AG04449 (cell line): ENCODE data around the gene IL18.
"Not testable (repeated sequence)": the region's sequence is repeated elsewhere in the genome, so short reads cannot be mapped to it uniquely, and the experiment has no call there.

Experiments
- CTCF ChIA-PET: fragments of 350-600 bp; formaldehyde crosslinking; extraction: SDS; loops from one replicate; lab custom pipeline; 2021; ENCODE audit warnings: antibody characterized with exemption; lab: Yijun Ruan, JAX
- POLR2A ChIA-PET: fragments of 400-600, 350-600 bp; formaldehyde crosslinking; extraction: SDS; loops from one replicate; lab custom pipeline; 2020; ENCODE audit warnings: antibody characterized with exemption, inconsistent platforms; lab: Yijun Ruan, JAX
- DNase-seq: peaks from one replicate; pipeline ENCODE4 v3.0.0-alpha.2; 2010; ENCODE audit warnings: low read depth, low spot score
- H3K4me3 ChIP-seq: 2 replicates; pipeline ENCODE4 v1.5.1; 2011; ENCODE audit warnings: low read depth, mild to moderate bottlenecking, control low read depth, low read length
- CTCF ChIP-seq: IDR thresholded peaks from one replicate; pipeline ENCODE4 v1.5.1; 2011; ENCODE audit warnings: mild to moderate bottlenecking, moderate library complexity, low read length, control low read depth, inconsistent platforms; ENCODE audit not compliant: insufficient read depth; ENCODE audit errors: missing control alignments

The IL18 gene

DNA sequence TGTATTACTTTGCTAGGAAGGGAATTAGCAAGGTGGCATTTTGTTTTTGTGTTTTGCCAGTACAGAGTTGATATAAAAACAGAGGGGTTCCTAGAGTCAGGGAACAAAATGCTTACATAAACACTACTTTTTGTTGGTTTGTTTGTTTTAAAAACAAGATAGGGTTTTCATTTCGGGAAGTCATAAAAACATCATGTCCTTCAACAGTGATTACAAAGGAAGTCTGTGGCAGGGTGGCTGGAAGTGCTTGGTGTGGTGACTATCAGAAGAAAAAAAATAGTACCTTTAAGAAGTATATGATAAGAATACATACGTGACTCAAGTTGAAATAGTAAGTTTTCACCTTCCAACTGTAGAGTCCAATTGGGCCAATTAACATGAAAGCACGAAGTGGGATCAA, 1.2 kb upstream of the IL18 start:
- H3K4me3 ChIP-seq: no peak overlapping the region
- ChIA-PET POLR2A (no interaction called here), CTCF (interaction anchor here (0.7 to 2.2 kb wide), 2 partner anchors 11 to 51 kb away, joined by 3 to 13 read pairs; partner anchors contain the start of gene BCO2)
- no peak for TF ChIP-seq CTCF
- DNase-seq: no peak

DNA sequence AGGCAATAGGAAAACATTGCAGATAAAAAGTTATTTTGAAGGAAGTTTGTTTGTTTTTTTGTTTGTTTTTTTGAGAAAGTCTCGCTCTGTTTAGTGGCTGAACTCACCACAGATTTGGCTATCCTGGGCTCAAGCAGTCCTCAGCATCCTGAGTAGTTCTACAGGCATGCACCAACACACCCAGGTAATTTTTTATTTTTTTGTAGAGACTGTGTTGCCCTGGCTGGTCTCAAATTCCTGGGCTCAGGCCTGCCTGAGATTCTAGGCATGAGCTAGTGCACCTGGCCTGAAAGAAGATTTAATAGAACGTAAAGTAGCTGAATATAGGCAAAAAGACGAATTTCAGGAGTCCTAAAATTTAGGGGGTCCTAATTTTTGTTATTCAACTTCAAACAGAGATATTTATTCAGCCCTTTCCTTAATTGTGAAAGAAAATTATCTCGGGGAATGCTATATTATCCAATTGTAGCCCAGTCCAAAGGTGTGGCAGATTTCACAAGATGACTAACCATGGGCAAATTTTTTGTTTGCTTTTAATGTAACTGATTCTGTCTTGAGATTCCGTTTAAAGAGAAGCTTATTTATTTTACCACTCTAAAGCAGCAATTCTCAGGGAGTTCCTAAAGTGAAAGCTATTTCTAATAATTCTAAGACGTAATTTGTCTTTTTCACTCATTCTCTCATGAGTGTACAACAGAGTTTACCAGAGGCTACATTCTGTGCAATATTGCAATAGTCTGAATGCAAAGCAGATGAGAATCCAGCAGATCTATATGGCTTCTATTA, 940 bp downstream of the IL18 start:
- H3K4me3 ChIP-seq: no peak overlapping the region
- POLR2A ChIA-PET: no interaction called here
- CTCF ChIA-PET: interaction anchor here (1.0 to 2.2 kb wide), 4 partner anchors 9 to 49 kb away, joined by 3 to 13 read pairs (median 4); partner anchors contain the start of gene BCO2
- no peak for TF ChIP-seq CTCF
- peak; percentile 17 for DNase-seq

DNA sequence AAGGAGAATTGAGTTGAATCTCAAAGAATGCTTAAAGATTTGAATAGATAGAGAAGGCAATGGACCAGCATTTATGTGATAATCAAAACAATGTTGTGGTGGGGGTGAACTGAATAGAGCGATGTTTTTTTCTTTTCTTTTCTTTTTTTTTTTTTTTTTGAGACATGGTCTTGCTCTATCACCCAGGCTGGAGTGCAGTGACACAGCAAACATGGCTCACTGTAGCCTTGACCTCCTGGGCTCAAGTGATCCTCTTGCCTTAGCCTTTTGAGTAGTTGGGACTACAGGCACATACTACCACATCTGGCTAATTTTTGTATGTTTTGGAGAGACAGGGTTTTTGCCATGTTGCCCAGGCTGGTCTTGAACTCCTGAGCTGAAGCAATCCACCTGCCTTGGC, 1.7 kb downstream of the IL18 start:
- CTCF ChIA-PET: interaction anchor here (1.0 to 2.0 kb wide), 2 partner anchors 13 to 16 kb away, joined by 4 to 5 read pairs; partner anchors contain the start of gene BCO2
- H3K4me3 ChIP-seq, DNase-seq, POLR2A ChIA-PET: not testable (repeated sequence)

DNA sequence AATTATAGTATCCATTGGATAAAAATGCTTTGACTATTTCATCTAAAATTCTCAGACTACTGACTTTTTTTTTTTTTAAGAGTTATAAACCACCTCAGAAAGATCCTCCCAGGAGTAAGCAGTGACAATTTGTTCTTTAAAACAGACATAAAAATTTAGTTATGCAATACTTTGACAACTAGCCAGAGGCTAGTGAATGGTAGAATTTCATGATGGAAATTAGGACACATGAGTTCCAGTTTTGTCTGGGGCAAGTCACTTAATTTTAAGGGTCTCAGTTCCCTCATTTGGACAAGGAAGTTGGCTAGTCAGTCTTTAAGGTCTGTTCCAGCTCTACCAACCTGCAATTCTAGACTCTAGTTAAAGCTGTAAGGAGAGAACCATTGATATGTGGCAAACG, 2.9 kb downstream of the IL18 start:
- no peak for TF ChIP-seq CTCF
- DNase-seq: no peak
- no peak overlapping the region for H3K4me3 ChIP-seq
- ChIA-PET POLR2A (no interaction called here), CTCF (no interaction called here)

DNA sequence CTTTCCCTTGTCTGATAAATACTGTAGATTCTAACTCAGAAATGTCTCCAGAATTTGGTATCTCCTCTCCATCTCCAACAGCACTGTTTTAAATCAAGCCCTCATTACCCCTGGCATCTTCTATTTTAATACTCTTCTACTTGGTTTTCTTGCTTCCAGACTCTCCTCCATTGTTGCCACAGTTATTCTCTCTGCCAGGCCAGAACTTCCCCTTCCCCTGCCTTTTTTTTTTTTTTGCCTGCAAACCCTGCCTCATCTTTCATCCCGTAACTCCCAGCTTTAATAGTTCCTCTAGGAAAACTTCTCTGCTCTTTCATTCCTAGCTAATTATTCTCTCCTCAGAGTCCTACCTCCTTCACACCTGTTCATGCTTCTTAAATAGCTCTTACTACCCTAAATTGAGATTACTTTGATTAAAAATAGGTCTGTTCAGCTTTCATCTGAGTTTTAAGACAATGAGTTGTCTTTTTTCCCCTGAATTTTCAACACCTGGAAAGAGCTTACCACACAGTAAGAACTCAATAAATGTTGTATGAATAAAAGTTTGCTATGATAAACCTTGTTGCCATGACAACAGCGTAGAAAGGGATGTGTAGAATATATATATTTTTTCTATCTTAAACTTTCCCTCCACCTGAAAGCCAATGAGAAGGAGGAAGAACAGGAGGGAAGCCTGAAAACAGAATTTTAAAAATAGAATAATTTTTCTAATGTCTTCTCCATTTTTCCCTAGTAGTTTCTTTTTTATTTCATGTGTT, 3.6 kb downstream of the IL18 start:
- no peak for DNase-seq
- CTCF ChIA-PET: interaction anchor here (1.0 to 1.5 kb wide), 4 partner anchors 15 to 120 kb away, joined by 3 to 4 read pairs (median 4); partner anchors contain the start of gene BCO2
- no peak for TF ChIP-seq CTCF
- H3K4me3 ChIP-seq: no peak overlapping the region
- POLR2A ChIA-PET: no interaction called here

DNA sequence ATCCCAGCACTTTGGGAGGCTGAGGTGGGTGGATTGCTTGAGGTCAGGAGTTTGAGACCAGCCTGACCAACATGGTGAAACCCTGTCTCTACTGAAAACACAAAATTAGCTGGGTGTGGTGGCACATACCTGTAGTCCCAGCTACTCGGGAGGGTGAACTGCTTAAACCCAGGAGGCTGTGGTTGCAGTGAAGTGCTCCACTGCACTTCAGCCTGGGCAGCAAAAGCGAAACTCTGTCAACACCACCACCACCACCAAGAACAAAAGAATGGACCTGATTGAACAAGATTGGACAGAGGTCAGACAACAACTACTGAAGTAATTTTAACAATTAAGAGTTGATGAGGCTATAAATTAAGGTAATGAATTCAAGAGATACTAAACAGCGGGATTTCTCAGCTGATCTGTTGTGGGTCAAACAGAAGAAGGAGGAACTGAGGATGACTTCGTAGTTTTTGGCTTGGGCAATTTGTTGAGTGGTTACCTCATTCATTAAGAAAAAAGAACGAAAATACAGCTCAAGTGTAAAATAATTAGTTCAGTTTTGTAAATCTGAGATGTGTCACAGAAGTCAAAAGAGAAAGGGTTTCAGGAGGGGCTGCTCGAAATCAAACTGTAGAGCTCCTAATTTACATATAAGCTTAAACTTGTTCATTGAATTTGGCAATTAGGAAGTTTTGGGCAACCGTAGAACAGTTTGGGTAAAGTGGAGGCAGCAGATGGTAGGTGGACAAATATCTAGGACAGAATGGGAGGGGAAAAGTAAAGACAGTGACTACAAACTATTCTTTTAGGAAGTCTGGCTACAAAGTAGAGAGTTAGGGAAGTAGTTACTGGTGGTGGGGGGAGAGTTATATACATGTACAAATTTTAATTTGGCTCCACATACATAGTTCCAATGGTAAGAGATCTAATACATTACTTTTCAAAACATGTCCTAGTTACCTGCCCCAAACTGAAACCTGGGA, 4.5 kb downstream of the IL18 start:
- POLR2A ChIA-PET: no interaction called here

More for the DNA sequence above, 4.5 kb downstream of the IL18 start:
- CTCF ChIA-PET: interaction anchor here (1.0 to 1.5 kb wide), 4 partner anchors 16 to 121 kb away, joined by 3 to 4 read pairs (median 4); partner anchors contain the start of gene BCO2
- TF ChIP-seq CTCF: no peak
- no peak for DNase-seq
- H3K4me3 ChIP-seq: no peak overlapping the region
